Endothelial cell of umbilical vein (primary cell): ENCODE measurements around the gene TSSK6.

Source experiments
- FOS ChIP-seq: IDR thresholded peaks from 2 replicates; pipeline ENCODE4 v1.6.1; 2011; ENCODE audit warnings: mild to moderate bottlenecking, low read length, moderate library complexity, borderline replicate concordance; ENCODE audit not compliant: insufficient read depth
- POLR2A ChIP-seq: IDR thresholded peaks from 2 replicates; pipeline ENCODE4 v1.6.1; 2012; ENCODE audit warnings: low read depth, mild to moderate bottlenecking, control low read depth, low read length
- TF ChIP-seq, protein P1 (sequence below): IDR thresholded peaks from 2 replicates; pipeline ENCODE4 v1.6.1; 2011; ENCODE audit not compliant: insufficient read depth, insufficient read length
- TF ChIP-seq, protein P2 (sequence below), 2 donors: IDR thresholded peaks; 1 replicate in 1 of 2; 2 replicates in 1 of 2; pipeline ENCODE4 v1.5.1; 2011; ENCODE audit warnings: low read length in 2 of 2, mild to moderate bottlenecking in 2 of 2, moderate library complexity in 2 of 2, control low read depth in 1 of 2, inconsistent platforms in 1 of 2, low read depth in 1 of 2; ENCODE audit not compliant: insufficient read depth in 1 of 2; ENCODE audit errors: extremely low read depth in 1 of 2

DNA sequence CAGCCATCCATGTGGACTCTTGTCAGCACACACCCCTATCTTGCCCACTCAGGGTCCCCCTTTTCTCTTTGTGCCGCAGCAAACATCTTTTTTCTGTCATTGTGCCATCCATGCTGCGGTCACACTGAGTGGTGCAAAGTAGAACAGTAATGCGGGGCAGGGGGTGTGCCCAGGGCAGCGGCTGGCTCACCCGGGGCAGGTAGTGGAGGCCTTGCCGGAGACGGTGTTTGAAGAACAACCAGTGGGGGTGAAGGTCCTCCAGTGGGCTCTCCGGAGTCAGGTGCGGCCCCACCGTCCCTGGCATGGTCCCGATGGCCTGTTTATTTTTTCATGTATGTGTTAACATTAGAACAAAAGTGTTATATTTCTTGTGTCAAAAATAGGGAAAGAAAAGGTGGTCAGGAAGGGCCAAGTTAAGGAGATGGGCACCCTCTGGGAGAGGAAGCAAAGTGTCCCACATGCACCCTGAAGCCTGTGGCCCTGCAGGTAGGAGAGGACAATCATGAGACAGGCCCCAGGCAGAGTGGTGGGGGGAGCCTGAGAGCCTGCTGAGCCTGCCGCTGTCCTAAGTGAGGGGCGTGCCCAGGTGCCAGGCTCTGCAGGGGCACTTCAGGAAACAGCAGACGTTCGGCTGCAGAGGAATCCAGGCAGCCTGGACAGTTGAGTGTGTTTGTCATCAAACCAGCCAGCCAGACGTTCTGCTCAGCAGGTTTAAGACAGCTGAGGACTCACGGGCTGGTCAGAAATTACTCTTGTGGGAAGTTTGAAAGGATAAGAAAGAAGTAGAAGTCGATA is 12.3 kb downstream of the TSSK6 start:
- TF ChIP-seq, protein P1, sequence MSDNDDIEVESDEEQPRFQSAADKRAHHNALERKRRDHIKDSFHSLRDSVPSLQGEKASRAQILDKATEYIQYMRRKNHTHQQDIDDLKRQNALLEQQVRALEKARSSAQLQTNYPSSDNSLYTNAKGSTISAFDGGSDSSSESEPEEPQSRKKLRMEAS = no peak
- TF ChIP-seq POLR2A (no peak), FOS (no peak)
- TF ChIP-seq, protein P2, sequence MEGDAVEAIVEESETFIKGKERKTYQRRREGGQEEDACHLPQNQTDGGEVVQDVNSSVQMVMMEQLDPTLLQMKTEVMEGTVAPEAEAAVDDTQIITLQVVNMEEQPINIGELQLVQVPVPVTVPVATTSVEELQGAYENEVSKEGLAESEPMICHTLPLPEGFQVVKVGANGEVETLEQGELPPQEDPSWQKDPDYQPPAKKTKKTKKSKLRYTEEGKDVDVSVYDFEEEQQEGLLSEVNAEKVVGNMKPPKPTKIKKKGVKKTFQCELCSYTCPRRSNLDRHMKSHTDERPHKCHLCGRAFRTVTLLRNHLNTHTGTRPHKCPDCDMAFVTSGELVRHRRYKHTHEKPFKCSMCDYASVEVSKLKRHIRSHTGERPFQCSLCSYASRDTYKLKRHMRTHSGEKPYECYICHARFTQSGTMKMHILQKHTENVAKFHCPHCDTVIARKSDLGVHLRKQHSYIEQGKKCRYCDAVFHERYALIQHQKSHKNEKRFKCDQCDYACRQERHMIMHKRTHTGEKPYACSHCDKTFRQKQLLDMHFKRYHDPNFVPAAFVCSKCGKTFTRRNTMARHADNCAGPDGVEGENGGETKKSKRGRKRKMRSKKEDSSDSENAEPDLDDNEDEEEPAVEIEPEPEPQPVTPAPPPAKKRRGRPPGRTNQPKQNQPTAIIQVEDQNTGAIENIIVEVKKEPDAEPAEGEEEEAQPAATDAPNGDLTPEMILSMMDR (IDR thresholded peaks at IDR 0.05; ENCODE audit: extremely low read depth in 1 of 2, insufficient read depth in 1 of 2, low read depth in 1 of 2, low read length in 2 of 2) = no peak
